GM19455 (cell line): ENCODE results near the gene COP1.

Experiments
- ATAC-seq: cut with Tn5 transposase; IDR thresholded peaks from one replicate; pipeline ENCODE4 v1.9.1; 2021; ENCODE audit not compliant: unreplicated experiment

Gene COP1

GRCh38 chr1:175978476-175978875 lies 228.6 kb downstream of the COP1 start:
- no peak for ATAC-seq

GRCh38 chr1:175976865-175977642 lies 230.0 kb downstream of the COP1 start:
- no peak for ATAC-seq

- no peak for ATAC-seq
Measured at GRCh38 chr1:175969231-175969630, 237.9 kb downstream of the COP1 start.

GRCh38 chr1:175968486-175969172 lies 238.5 kb downstream of the COP1 start:
- ATAC-seq, result no peak

GRCh38 chr1:175963740-175964139 lies 243.3 kb downstream of the COP1 start:
- no peak for ATAC-seq

- no peak for ATAC-seq
Measured at GRCh38 chr1:175960169-175960568, 246.9 kb downstream of the COP1 start.

- no peak for ATAC-seq
Measured at GRCh38 chr1:175951627-175952026, 255.5 kb downstream of the COP1 start.

GRCh38 chr1:175947771-175948170 lies 259.3 kb downstream of the COP1 start:
- no peak for ATAC-seq

- ATAC-seq, result no peak
Measured at GRCh38 chr1:175944591-175944990, 262.5 kb downstream of the COP1 start.

GRCh38 chr1:175941164-175941563 lies 265.9 kb downstream of the COP1 start:
- no peak for ATAC-seq

GRCh38 chr1:175936736-175937135 lies 270.4 kb downstream of the COP1 start:
- no peak for ATAC-seq

GRCh38 chr1:175935566-175936115 lies 271.4 kb downstream of the COP1 start:
- ATAC-seq, result no peak

- ATAC-seq, result no peak
Measured at GRCh38 chr1:175935166-175935565, 271.9 kb downstream of the COP1 start.

- no peak for ATAC-seq
Measured at GRCh38 chr1:175933801-175934200, 273.3 kb downstream of the COP1 start.

- ATAC-seq, result no peak
Measured at GRCh38 chr1:175927944-175928343, 279.1 kb downstream of the COP1 start.

GRCh38 chr1:175922254-175922881 lies 284.7 kb downstream of the COP1 start:
- ATAC-seq, result no peak

- no peak for ATAC-seq
Measured at GRCh38 chr1:175920381-175920780, 286.7 kb downstream of the COP1 start.

GRCh38 chr1:175919001-175919400 lies 288.1 kb downstream of the COP1 start:
- no peak for ATAC-seq

- no peak for ATAC-seq
Measured at GRCh38 chr1:175918364-175918801, 288.7 kb downstream of the COP1 start.

GRCh38 chr1:175914115-175914514 lies 293.0 kb downstream of the COP1 start:
- no peak for ATAC-seq

GRCh38 chr1:175911138-175911537 lies 295.9 kb downstream of the COP1 start:
- no peak for ATAC-seq

GRCh38 chr1:175906370-175906769 lies 300.7 kb downstream of the COP1 start:
- no peak for ATAC-seq
